Naive thymus-derived CD4-positive, alpha-beta T cell (primary cell): ENCODE measurements around the gene SRRM4. TPM values are rescaled to one million over a fixed set of nuclear protein-coding genes. Genes with fewer than 3 reads are reported as not detected.

Experiments used
- ATAC-seq: fragments of 150-1000 bp; cut with Tn5 transposase; 2 replicates; pipeline ENCODE4 v1.10.0; 2021; ENCODE audit warnings: mild to moderate bottlenecking, moderate library complexity
- CTCF ChIA-PET: fragments of 350-600 bp; sonication (Branson Sonifier 250); formaldehyde crosslinking; loops from one replicate; lab custom pipeline; 2021; ENCODE audit warnings: antibody characterized with exemption; lab: Charles Lee
- POLR2A ChIA-PET: fragments of 350-600 bp; sonication (Branson Sonifier 250); formaldehyde crosslinking; loops from one replicate; lab custom pipeline; 2021; ENCODE audit warnings: antibody characterized with exemption, inconsistent platforms; lab: Charles Lee
- DNase-seq, 9 donors: peaks; one replicate each; pipeline versions ENCODE4 v3.0.0 to v3.0.0-alpha.2; 2020 to 2022; ENCODE audit warnings: mixed read lengths in 1 of 9
- H3K27ac ChIP-seq: one replicate; pipeline ENCODE4 v1.7.0; 2013; ENCODE audit warnings: mild to moderate bottlenecking, low read depth, low read length, moderate library complexity
- H3K27me3 ChIP-seq, 2 donors: one replicate each; pipeline ENCODE4 v1.7.0; 2013; ENCODE audit warnings: low read length in 2 of 2, mild to moderate bottlenecking in 2 of 2, moderate library complexity in 2 of 2; ENCODE audit not compliant: control insufficient read depth in 2 of 2, insufficient read depth in 2 of 2
- H3K36me3 ChIP-seq, 3 experiments: 1 replicate in 2 of 3; 2 replicates in 1 of 3; pipeline ENCODE4 v1.7.0; 2013; ENCODE audit warnings: low read length in 3 of 3, mild to moderate bottlenecking in 3 of 3, moderate library complexity in 1 of 3; ENCODE audit not compliant: insufficient read depth in 3 of 3, control insufficient read depth in 2 of 3
- H3K4me1 ChIP-seq, 2 donors: one replicate each; pipeline ENCODE4 v1.7.0; 2013; ENCODE audit warnings: low read length in 2 of 2, mild to moderate bottlenecking in 2 of 2, moderate library complexity in 1 of 2; ENCODE audit not compliant: control insufficient read depth in 2 of 2, insufficient read depth in 2 of 2
- H3K4me3 ChIP-seq: 2 replicates; pipeline ENCODE4 v1.7.0; 2013; ENCODE audit warnings: mild to moderate bottlenecking, low read length
- H3K9me3 ChIP-seq, 3 experiments: 1 replicate in 2 of 3; 2 replicates in 1 of 3; pipeline ENCODE4 v1.7.0; 2013; ENCODE audit warnings: low read length in 3 of 3; ENCODE audit not compliant: control insufficient read depth in 2 of 3
- H3K27ac Mint-ChIP-seq, 9 donors: one replicate each; pipeline ENCODE4 v1.8.0; 2020 to 2022; ENCODE audit warnings: mixed read lengths in 9 of 9, mild to moderate bottlenecking in 8 of 9, moderate library complexity in 5 of 9, inconsistent platforms in 2 of 9
- H3K27me3 Mint-ChIP-seq, 5 donors: one replicate each; pipeline ENCODE4 v1.8.0; 2021 to 2022; ENCODE audit warnings: mixed read lengths in 5 of 5, mild to moderate bottlenecking in 1 of 5
- H3K36me3 Mint-ChIP-seq, 5 donors: one replicate each; pipeline ENCODE4 v1.8.0; 2020 to 2022; ENCODE audit warnings: mixed read lengths in 5 of 5, mild to moderate bottlenecking in 3 of 5, inconsistent platforms in 1 of 5
- H3K4me1 Mint-ChIP-seq, 7 donors: one replicate each; pipeline ENCODE4 v1.8.0; 2020 to 2022; ENCODE audit warnings: mixed read lengths in 7 of 7, mild to moderate bottlenecking in 3 of 7, inconsistent platforms in 1 of 7
- H3K4me3 Mint-ChIP-seq, 10 donors: one replicate each; pipeline ENCODE4 v1.8.0; 2020 to 2022; ENCODE audit warnings: mild to moderate bottlenecking in 10 of 10, mixed read lengths in 10 of 10, moderate library complexity in 6 of 10, inconsistent platforms in 2 of 10
- H3K9me3 Mint-ChIP-seq, 11 donors: one replicate each; pipeline ENCODE4 v1.8.0; 2020 to 2022; ENCODE audit warnings: mixed read lengths in 11 of 11, mild to moderate bottlenecking in 4 of 11, inconsistent platforms in 1 of 11, moderate library complexity in 1 of 11
- intact Hi-C, 2 donors: fragments of 100-400 bp; cut with micrococcal nuclease; formaldehyde crosslinking; loops; one replicate each; pipeline ENCODE4 v1.15.1; 2023
- polyA plus RNA-seq, 2 donors: library from polyadenylated mRNA; unstranded; fragments of 300-500 nt; fragmentation: Illumina TruSeq; gene quantifications; one replicate each; pipeline ENCODE4 v1.2.3, GENCODE V29; 2021
- total RNA-seq, 6 experiments: library from RNA in 5 of 6; stranded (reverse) in 5 of 6; gene quantifications; 1 replicate in 5 of 6; 2 replicates in 1 of 6; pipeline ENCODE4 v1.2.3 and lab custom pipeline; 2021 to 2026

The SRRM4 gene
- total and polyA plus RNA-seq, 7 experiments from 2014 or later = not detected

DNA sequence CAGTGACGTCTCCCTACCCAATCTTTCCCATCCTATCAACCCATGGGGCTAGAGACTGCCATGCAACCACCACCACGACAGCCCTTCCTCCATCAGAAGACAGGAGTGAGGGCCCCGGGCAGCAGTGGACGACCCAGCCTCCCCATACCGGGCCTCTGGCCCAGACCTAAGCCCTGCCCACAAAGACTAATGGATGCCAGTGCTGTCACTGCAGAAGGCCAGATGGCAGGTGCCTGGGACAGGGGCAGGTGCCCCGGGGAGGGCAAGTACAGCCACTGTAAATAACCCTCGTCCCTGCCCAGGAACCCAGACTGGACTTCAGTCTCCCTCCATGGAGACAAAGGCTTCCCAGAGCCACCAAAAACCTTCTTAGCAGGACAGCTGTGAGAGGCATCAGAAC, 177.1 kb downstream of the SRRM4 start:
- H3K4me3 ChIP-seq = no peak overlapping the region
- Mint-ChIP-seq H3K27ac (no peak overlapping the region), H3K4me1 (peaks cover 0 to 7% (median 0%) of the 10 kb centered on the region in 7 donors), H3K9me3 (peaks cover 0 to 13% (median 7%) of the 10 kb centered on the region in 11 donors), H3K27me3 (peaks cover 6 to 15% (median 8%) of the 10 kb centered on the region in 5 donors), H3K36me3 (peaks cover 0 to 4% (median 0%) of the 10 kb centered on the region in 5 donors), H3K4me3 (no peak overlapping the region)
- H3K36me3 ChIP-seq = no peaks in the 10 kb centered on the region
- ATAC-seq (no peak), DNase-seq (no peak)
- H3K9me3 ChIP-seq = peaks cover 0 to 9% (median 0%) of the 10 kb centered on the region in 3 experiments
- ChIA-PET POLR2A (no interaction called here), CTCF (no interaction called here)
- intact Hi-C loops = no loop called here
- H3K27me3 ChIP-seq = no peaks in the 10 kb centered on the region
- no peak overlapping the region for H3K27ac ChIP-seq
- H3K4me1 ChIP-seq = no peaks in the 10 kb centered on the region

DNA sequence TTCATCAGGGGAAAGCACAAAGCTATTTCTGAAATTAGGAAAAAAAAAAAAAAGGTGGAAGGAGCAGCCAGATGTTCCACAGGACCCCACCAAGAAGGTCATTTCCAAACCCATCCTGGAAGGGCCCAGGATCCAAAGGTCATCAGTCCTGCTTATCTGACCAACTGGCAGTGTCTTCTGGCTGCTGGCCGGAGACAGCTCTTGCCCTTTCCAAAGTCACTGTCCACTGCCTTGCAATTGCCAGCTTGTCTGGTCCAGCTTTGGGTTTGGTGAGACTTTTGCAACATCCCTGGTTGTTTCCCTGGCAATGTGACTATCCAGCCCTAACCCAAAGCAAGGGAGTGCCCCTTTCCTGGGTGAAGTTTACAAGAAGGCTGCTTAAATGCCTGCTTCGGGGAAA, 178.5 kb downstream of the SRRM4 start:
- H3K4me1 ChIP-seq = no peaks in the 10 kb centered on the region
- H3K9me3 ChIP-seq = peaks cover 0 to 3% (median 0%) of the 10 kb centered on the region in 3 experiments
- ATAC-seq (no peak), DNase-seq (no peak)
- no peaks in the 10 kb centered on the region for H3K27me3 ChIP-seq
- intact Hi-C loops = no loop called here
- no peaks in the 10 kb centered on the region for H3K36me3 ChIP-seq
- Mint-ChIP-seq H3K4me1 (no peaks in the 10 kb centered on the region), H3K4me3 (no peak overlapping the region), H3K36me3 (no peaks in the 10 kb centered on the region), H3K9me3 (peaks cover 0 to 7% (median 2%) of the 10 kb centered on the region in 11 donors), H3K27ac (no peak overlapping the region), H3K27me3 (peaks cover 0 to 6% (median 0%) of the 10 kb centered on the region in 5 donors)
- no peak overlapping the region for H3K4me3 ChIP-seq
- CTCF ChIA-PET = no interaction called here
- POLR2A ChIA-PET = no interaction called here
- H3K27ac ChIP-seq = no peak overlapping the region

DNA sequence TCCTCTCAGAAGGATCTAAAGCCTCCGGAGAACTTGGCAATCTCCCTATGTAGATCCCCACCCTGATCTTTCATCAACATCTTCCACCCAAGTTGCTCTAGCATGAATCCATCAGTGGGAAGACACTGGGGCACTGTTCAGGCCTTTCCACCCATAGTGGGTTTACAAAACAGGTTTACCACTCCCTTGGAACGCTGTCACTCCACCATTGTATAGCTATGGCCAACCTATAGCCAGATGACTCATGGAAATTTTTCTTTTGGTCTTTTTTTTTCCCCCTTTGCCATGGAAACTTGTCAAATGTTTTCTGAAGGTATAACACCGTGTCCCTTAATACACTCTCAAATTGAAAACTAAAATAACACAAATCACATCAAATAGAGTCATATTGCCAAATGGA, 186.6 kb downstream of the SRRM4 start:
- H3K9me3 Mint-ChIP-seq = peaks cover 0 to 23% (median 2%) of the 10 kb centered on the region in 11 donors
- Histone ChIP-seq H3K36me3 (no peaks in the 10 kb centered on the region), H3K4me3 (no peak overlapping the region), H3K27ac (no peak overlapping the region), H3K4me1 (no peaks in the 10 kb centered on the region), H3K9me3 (no peaks in the 10 kb centered on the region), H3K27me3 (no peaks in the 10 kb centered on the region)
- no peaks in the 10 kb centered on the region for H3K4me1 Mint-ChIP-seq
- no peak overlapping the region for H3K4me3 Mint-ChIP-seq
- peaks cover 0 to 12% (median 0%) of the 10 kb centered on the region in 5 donors for H3K27me3 Mint-ChIP-seq
- DNase-seq (no peak), ATAC-seq (no peak)
- ChIA-PET CTCF (no interaction called here), POLR2A (no interaction called here)
- intact Hi-C loops = no loop called here
- H3K27ac Mint-ChIP-seq = no peak overlapping the region
- no peaks in the 10 kb centered on the region for H3K36me3 Mint-ChIP-seq

DNA sequence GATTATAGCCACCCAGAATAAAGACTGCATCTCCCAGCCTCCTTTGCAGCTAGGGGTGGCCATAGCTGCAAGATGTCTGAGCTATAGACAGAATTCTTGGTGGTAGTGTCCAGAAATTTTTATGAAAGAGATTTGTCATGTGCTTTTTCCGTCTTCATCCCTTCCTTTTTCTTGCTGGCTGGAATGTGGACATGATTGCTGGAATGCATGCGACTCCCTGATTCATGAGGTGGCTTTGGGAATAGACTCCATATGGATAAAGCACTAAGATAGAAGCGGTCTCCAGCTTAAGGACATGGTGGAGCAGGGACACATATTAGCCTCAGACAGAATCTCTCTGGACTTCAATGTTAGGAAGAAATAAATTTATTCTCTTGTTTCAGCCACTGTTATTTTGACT, 187.4 kb downstream of the SRRM4 start:
- H3K36me3 ChIP-seq = no peaks in the 10 kb centered on the region
- Mint-ChIP-seq H3K27ac (no peak overlapping the region), H3K36me3 (no peaks in the 10 kb centered on the region), H3K4me1 (no peaks in the 10 kb centered on the region), H3K27me3 (peaks cover 0 to 12% (median 0%) of the 10 kb centered on the region in 5 donors), H3K4me3 (no peak overlapping the region), H3K9me3 (peaks cover 0 to 23% (median 0%) of the 10 kb centered on the region in 11 donors)
- H3K4me3 ChIP-seq = no peak overlapping the region
- POLR2A ChIA-PET = no interaction called here
- no peak for DNase-seq
- H3K27me3 ChIP-seq = no peaks in the 10 kb centered on the region
- intact Hi-C loops = no loop called here
- CTCF ChIA-PET = no interaction called here
- no peak for ATAC-seq
- H3K9me3 ChIP-seq = no peaks in the 10 kb centered on the region
- H3K4me1 ChIP-seq = no peaks in the 10 kb centered on the region
- no peak overlapping the region for H3K27ac ChIP-seq

DNA sequence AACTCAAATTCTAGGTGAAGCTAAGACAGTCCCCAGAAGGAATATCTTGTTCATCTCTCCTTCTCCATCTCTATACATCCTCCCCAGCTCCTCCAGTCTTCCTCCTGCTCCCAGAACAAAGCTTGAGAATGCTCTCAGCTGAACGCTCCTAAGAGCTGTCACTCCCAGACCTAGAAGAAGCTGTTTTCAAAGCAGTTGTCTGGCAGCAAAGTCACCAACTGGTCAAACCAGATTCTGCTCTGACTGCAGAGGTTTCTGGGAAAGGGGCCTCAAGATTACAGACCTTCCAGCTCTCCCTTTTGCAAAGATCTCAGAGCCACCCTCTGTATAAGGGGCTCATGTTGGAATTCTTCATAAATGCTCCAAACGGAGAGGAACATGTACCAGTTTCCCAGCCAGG, 187.8 kb downstream of the SRRM4 start:
- ChIA-PET POLR2A (no interaction called here), CTCF (no interaction called here)
- H3K9me3 ChIP-seq = no peaks in the 10 kb centered on the region
- no peaks in the 10 kb centered on the region for H3K27me3 ChIP-seq
- H3K27ac ChIP-seq = no peak overlapping the region
- H3K36me3 ChIP-seq = no peaks in the 10 kb centered on the region
- Mint-ChIP-seq H3K36me3 (no peaks in the 10 kb centered on the region), H3K27ac (no peak overlapping the region), H3K27me3 (peaks cover 0 to 15% (median 0%) of the 10 kb centered on the region in 5 donors), H3K4me3 (no peak overlapping the region), H3K9me3 (peaks cover 0 to 23% (median 0%) of the 10 kb centered on the region in 11 donors), H3K4me1 (no peaks in the 10 kb centered on the region)
- no peaks in the 10 kb centered on the region for H3K4me1 ChIP-seq
- intact Hi-C loops = no loop called here
- DNase-seq (no peak), ATAC-seq (no peak)
- H3K4me3 ChIP-seq = no peak overlapping the region

DNA sequence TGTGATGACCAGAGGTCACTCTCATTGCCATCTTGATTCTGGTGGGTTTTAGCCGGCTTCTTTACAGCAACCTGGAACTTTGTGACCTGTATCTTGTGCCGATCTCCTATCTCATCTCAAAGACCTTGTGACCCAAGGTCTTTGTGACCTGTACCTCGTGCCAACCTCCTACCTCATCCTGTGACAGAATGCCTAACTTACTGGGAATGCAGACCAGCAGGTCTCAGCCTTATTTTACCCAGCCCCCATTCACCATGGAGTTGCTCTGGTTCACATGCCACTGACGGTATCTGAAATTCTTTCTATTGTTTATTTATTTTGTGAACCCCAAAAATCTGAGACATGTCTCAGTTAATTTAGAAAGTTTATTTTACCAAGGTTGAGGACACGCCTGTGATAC, 189.9 kb downstream of the SRRM4 start:
- no peaks in the 10 kb centered on the region for H3K9me3 ChIP-seq
- Mint-ChIP-seq H3K27ac (no peak overlapping the region), H3K27me3 (peaks cover 0 to 30% (median under 1%) of the 10 kb centered on the region in 5 donors), H3K36me3 (no peaks in the 10 kb centered on the region), H3K4me3 (no peak overlapping the region), H3K4me1 (no peaks in the 10 kb centered on the region), H3K9me3 (peaks cover 0 to 23% (median 0%) of the 10 kb centered on the region in 11 donors)
- H3K27ac ChIP-seq = no peak overlapping the region
- H3K27me3 ChIP-seq = no peaks in the 10 kb centered on the region
- DNase-seq = no peak
- no peaks in the 10 kb centered on the region for H3K4me1 ChIP-seq
- POLR2A ChIA-PET = no interaction called here
- H3K4me3 ChIP-seq = no peak overlapping the region
- ATAC-seq = no peak
- intact Hi-C loops = no loop called here
- H3K36me3 ChIP-seq = no peaks in the 10 kb centered on the region
- CTCF ChIA-PET = no interaction called here

DNA sequence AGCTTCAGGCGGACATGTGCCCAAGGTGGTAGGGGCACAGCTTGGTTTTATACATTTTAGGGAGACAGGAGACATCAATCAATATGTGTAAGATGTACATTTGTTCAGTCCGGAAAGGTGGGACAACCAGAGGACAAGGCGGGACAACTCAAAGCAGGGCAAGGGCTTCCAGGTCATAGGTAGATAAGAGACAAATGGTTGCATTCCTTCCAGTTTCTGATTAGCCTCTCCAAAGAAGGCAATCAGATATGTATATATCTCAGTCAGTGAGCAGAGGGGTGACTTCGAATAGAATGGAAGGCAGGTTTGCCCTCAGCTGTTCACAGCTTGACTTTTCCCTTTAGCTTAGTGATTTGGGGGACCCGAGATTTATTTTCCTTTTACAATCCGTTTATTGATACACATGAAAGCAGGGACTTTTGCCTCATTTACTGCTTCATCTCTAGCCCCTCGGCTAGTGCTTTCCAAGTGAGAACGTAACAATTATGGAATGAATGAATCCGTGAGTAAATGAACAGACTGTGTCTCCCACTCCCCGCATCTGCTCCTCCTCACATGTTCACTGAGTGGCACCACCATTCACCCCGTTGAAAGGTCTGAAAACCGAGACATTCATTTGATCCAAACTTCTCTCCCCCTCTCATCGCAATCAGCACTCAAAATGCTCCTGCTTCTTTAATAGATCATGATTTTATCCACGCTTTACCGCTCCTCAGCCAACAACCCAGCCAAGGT, 190.5 kb downstream of the SRRM4 start:
- Histone ChIP-seq H3K36me3 (no peaks in the 10 kb centered on the region), H3K9me3 (no peaks in the 10 kb centered on the region), H3K4me3 (no peak overlapping the region), H3K27me3 (no peaks in the 10 kb centered on the region), H3K27ac (no peak overlapping the region), H3K4me1 (no peaks in the 10 kb centered on the region)
- DNase-seq = no peak
- Mint-ChIP-seq H3K36me3 (no peaks in the 10 kb centered on the region), H3K4me1 (no peaks in the 10 kb centered on the region), H3K27ac (no peak overlapping the region), H3K4me3 (no peak overlapping the region), H3K27me3 (peaks cover 0 to 34% (median 6%) of the 10 kb centered on the region in 5 donors), H3K9me3 (peaks cover 0 to 20% (median 0%) of the 10 kb centered on the region in 11 donors)
- ChIA-PET CTCF (no interaction called here), POLR2A (no interaction called here)
- ATAC-seq = no peak
- intact Hi-C loops = no loop called here
